Activated naive CD8-positive, alpha-beta T cell (primary cell): ENCODE data around the gene RNU1-2.
"Not testable (repeated sequence)": the region's sequence is repeated elsewhere in the genome, so short reads cannot be mapped to it uniquely, and the experiment has no call there.

ENCODE experiments used
- H3K27ac Mint-ChIP-seq: one replicate; pipeline ENCODE4 v1.8.0; 2021; ENCODE audit warnings: mixed read lengths
- H3K27me3 Mint-ChIP-seq: one replicate; pipeline ENCODE4 v1.8.0; 2021; ENCODE audit warnings: mixed read lengths
- H3K36me3 Mint-ChIP-seq: one replicate; pipeline ENCODE4 v1.8.0; 2021; ENCODE audit warnings: mixed read lengths
- H3K4me1 Mint-ChIP-seq: one replicate; pipeline ENCODE4 v1.8.0; 2021; ENCODE audit warnings: low read depth, mixed read lengths
- H3K4me3 Mint-ChIP-seq: one replicate; pipeline ENCODE4 v1.8.0; 2021; ENCODE audit warnings: mild to moderate bottlenecking, mixed read lengths
- H3K9me3 Mint-ChIP-seq: one replicate; pipeline ENCODE4 v1.8.0; 2021; ENCODE audit warnings: low read depth, mixed read lengths

Gene RNU1-2

DNA sequence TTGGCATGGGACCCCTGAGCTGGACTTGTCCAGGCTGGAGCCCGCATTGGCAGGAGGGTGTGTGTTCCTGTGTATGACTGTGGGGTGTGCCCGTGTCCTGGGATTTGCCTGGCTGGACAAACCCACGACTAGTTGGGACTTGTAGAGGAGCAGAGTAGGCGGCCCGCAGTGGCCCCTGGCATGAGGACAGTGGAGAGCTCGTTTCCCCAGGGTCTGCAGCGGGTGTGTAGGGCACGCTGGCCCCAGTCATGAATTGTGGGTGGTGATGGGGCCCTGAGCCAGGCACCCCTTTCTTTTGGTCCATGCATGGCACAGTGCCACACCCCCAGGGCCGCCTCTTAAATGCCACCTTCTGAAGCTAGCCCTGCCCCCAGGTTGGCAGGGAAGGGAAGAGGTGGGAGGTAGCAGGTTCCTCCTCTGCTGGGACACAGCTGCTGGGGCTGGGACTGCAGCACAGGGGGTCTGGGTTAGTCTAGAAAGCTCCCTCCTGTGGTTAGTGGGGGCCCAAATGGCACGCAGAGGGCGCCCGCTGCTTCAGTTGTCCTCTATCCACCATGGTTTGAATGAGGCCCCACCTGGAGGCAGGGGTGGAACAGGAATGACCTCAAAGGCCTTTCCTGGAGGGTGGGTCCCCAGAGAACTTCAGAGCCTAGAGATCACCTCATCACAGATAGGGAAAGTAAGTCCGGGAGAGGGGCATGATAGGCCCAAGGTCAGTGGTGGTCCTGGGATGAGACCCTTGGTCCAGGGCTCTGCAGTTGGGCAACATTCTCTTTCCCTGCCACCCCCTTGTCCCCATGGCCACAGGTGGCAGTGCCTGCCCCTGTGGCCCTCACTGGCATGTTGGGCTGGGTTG lies 30.1 kb downstream of the RNU1-2 start:
- H3K4me1 Mint-ChIP-seq = peaks cover 32% of the 10 kb centered on the region
- H3K9me3 Mint-ChIP-seq = no peaks in the 10 kb centered on the region

DNA sequence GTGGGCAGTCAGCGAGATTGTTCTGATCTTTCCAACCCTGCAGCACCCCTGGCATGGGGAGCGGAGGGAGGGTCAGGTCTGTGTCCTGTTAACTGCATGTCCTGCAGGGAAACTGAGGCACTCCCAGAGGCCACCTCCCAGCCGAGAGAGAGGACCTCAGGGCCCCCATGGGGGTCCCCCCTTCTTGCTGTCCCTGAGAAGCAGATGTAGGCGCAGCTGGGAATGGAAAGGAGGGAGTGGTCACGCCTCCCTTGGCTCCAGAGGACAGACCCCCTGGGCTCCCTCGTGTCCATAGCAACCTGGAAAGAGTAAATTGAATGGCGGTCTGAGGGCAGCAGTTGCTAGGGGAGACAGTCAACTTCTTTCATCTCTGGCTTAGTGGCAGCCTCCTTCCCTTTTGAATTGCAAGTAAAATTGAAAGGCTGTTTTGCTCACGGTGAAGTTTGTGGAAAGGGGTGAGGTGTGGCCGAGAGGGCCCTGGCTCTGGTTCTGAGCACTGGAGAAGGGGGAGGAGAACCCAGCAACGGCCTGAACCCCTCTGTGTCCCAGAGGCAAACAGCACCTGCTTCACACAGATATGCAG lies 30.8 kb downstream of the RNU1-2 start:
- Mint-ChIP-seq H3K27me3 (no peaks in the 10 kb centered on the region), H3K4me3 (no peak overlapping the region), H3K4me1 (peaks cover 25% of the 10 kb centered on the region), H3K36me3 (no peaks in the 10 kb centered on the region), H3K27ac (no peak overlapping the region), H3K9me3 (no peaks in the 10 kb centered on the region)

More for the DNA sequence above, 30.1 kb downstream of the RNU1-2 start:
- no peaks in the 10 kb centered on the region for H3K27me3 Mint-ChIP-seq
- H3K36me3 Mint-ChIP-seq = no peaks in the 10 kb centered on the region
- no peak overlapping the region for H3K27ac Mint-ChIP-seq
- no peak overlapping the region for H3K4me3 Mint-ChIP-seq

GRCh38 chr1:16927256-16927655 lies 31.5 kb downstream of the RNU1-2 start:
- Mint-ChIP-seq H3K27me3 (no peaks in the 10 kb centered on the region), H3K4me3 (no peak overlapping the region)

DNA sequence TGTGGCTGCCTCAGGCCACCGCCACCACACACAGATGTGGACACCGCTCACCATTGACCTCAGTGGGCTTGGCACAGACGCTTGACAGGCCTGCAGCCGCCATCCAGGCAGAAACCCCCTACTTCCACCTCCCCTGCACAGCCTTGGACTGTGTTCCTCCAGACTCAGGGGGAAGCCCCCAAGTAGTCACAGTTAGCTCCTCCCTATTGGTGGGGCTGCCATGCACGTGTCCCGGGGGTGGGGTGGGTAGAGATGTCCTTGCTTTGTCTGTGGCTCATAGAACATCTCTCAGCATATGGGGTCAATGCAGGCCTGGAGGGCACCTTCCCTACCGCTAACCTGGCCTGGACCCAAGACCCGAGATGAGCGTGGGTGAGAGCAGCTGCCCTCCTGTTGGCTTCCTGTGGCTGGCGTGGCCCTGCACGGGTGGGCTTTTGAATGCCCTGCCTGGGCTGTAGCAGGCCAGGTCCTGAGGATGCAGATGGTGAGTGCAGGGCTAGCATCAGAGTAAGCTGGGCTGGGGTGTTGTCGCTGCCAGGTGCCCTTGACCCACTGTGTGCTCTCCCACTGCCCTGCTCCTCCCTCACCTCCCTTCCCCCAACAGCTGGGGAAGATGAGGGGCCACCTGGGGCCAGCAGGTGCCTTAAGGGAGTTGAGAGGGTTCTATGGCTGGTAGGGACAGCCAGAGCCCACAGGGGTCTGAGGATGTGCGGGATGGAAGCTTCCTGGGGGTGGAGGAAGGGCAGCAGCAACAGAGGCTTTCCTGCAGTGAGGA lies 32.1 kb downstream of the RNU1-2 start:
- H3K9me3 Mint-ChIP-seq = no peaks in the 10 kb centered on the region
- H3K27ac Mint-ChIP-seq = no peak overlapping the region
- no peak overlapping the region for H3K4me3 Mint-ChIP-seq
- no peaks in the 10 kb centered on the region for H3K27me3 Mint-ChIP-seq
- no peaks in the 10 kb centered on the region for H3K36me3 Mint-ChIP-seq
- H3K4me1 Mint-ChIP-seq = peaks cover 14% of the 10 kb centered on the region

More at GRCh38 chr1:16927256-16927655, 31.5 kb downstream of the RNU1-2 start:
- Mint-ChIP-seq H3K36me3 (no peaks in the 10 kb centered on the region), H3K27ac (no peak overlapping the region), H3K9me3 (no peaks in the 10 kb centered on the region), H3K4me1 (peaks cover 18% of the 10 kb centered on the region)

GRCh38 chr1:16929146-16930041 lies 33.6 kb downstream of the RNU1-2 start:
- not testable (repeated sequence) for H3K9me3 Mint-ChIP-seq, H3K4me3 Mint-ChIP-seq, H3K36me3 Mint-ChIP-seq, H3K27ac Mint-ChIP-seq, H3K27me3 Mint-ChIP-seq
- peaks cover 12% of the 10 kb centered on the region for H3K4me1 Mint-ChIP-seq

DNA sequence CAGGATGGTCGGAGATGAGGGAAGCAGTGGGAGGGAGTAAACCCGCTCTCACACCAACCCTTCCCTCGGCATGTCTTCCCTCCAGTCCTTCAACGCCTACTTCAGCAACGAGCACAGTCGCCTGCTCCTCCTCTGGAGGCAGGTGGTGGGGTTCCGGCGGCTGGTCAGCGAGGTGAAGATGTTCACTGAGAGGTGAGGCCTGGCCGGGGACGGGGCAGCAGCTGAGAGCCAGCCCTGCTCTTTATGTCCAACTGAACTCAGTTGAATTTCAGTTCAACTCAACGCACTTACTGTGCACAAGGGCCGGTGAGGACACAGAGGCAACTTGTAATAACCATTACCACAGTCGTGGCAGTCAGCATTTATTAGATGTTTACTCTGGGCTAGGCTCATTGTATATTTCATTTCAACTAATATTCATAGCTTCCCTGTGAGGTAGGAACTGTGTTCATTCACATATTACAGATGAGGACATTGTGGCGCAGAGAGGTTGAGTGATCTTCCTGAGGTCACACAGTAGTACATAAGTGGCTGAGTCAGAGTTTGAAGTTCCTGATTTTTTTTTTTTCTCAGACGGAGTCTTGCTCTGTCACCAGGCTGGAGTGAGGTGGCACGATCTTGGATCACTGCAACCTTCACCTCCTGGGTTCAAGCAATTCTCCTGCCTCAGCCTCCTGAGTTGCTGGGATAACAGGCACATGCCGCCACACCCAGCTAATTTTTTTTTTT lies 35.6 kb downstream of the RNU1-2 start:
- H3K4me1 Mint-ChIP-seq, H3K27ac Mint-ChIP-seq, H3K36me3 Mint-ChIP-seq, H3K4me3 Mint-ChIP-seq, H3K9me3 Mint-ChIP-seq, H3K27me3 Mint-ChIP-seq: not testable (repeated sequence)

- H3K9me3 Mint-ChIP-seq, H3K27ac Mint-ChIP-seq, H3K4me1 Mint-ChIP-seq, H3K4me3 Mint-ChIP-seq, H3K27me3 Mint-ChIP-seq, H3K36me3 Mint-ChIP-seq: not testable (repeated sequence)
These were observed 38.2 kb downstream of the RNU1-2 start for GRCh38 chr1:16933945-16934344.

DNA sequence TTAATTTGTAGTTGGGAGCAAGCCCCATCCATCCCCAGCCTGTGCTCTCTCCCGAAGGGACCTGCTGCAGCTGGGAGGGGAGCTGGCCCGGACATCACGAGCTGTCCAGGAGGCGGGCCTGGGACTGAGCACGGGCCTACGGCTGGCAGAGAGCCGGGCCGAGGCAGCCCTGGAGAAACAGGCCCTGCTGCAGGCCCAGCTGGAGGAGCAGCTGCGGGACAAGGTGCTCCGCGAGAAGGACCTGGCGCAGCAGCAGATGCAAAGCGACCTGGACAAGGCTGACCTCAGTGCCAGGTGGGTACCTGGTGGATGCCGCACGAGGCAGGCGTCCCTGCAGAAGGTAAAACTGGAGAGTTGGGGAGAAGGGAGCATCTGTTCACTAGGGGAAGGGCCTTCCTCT lies 40.8 kb downstream of the RNU1-2 start:
- not testable (repeated sequence) for H3K4me3 Mint-ChIP-seq, H3K27me3 Mint-ChIP-seq, H3K27ac Mint-ChIP-seq, H3K36me3 Mint-ChIP-seq, H3K4me1 Mint-ChIP-seq, H3K9me3 Mint-ChIP-seq

GRCh38 chr1:16938351-16939321 lies 42.9 kb downstream of the RNU1-2 start:
- H3K4me3 Mint-ChIP-seq = no peak overlapping the region

GRCh38 chr1:16939386-16940180 lies 43.8 kb downstream of the RNU1-2 start:
- not testable (repeated sequence) for H3K4me1 Mint-ChIP-seq, H3K4me3 Mint-ChIP-seq, H3K27me3 Mint-ChIP-seq, H3K27ac Mint-ChIP-seq, H3K9me3 Mint-ChIP-seq, H3K36me3 Mint-ChIP-seq

More at GRCh38 chr1:16938351-16939321, 42.9 kb downstream of the RNU1-2 start:
- Mint-ChIP-seq H3K4me1 (no peaks in the 10 kb centered on the region), H3K27me3 (no peaks in the 10 kb centered on the region), H3K36me3 (no peaks in the 10 kb centered on the region), H3K9me3 (no peaks in the 10 kb centered on the region), H3K27ac (no peak overlapping the region)

DNA sequence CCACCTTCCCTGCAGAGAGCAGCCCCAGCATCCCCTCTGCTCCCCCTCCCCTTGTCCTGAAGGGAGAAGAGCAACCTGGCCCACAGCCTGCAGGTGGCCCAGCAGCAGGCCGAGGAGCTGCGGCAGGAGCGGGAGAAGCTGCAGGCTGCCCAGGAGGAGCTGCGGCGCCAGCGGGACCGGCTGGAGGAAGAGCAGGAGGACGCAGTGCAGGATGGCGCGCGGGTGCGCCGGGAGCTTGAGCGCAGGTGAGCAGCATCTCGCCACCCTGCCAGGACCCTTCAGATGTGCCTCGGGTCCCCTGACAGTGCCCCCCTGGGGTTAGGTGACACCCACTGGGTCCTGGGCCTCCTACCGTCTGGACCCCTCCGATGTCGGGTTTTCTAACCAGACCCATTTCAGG lies 48.3 kb downstream of the RNU1-2 start:
- no peaks in the 10 kb centered on the region for H3K4me1 Mint-ChIP-seq
- H3K36me3 Mint-ChIP-seq = no peaks in the 10 kb centered on the region
- H3K27ac Mint-ChIP-seq = no peak overlapping the region
- no peak overlapping the region for H3K4me3 Mint-ChIP-seq
- H3K9me3 Mint-ChIP-seq = no peaks in the 10 kb centered on the region
- H3K27me3 Mint-ChIP-seq = no peaks in the 10 kb centered on the region

GRCh38 chr1:16945512-16945911 lies 49.7 kb downstream of the RNU1-2 start:
- not testable (repeated sequence) for H3K9me3 Mint-ChIP-seq, H3K27me3 Mint-ChIP-seq, H3K36me3 Mint-ChIP-seq, H3K4me1 Mint-ChIP-seq, H3K27ac Mint-ChIP-seq, H3K4me3 Mint-ChIP-seq
